OCI-LY1 (cell line): Measurements from ENCODE around the gene INS.

Experiments
- EZH2 ChIP-seq: fragments of 200-600 bp; sonication (generic), shearing (Covaris generic); IDR thresholded peaks from 2 replicates; pipeline ENCODE4 v1.8.0; 2017; ENCODE audit warnings: borderline replicate concordance, mixed run types, mild to moderate bottlenecking, antibody characterized with exemption, low read length, moderate library complexity, mixed read lengths
- TF ChIP-seq, protein P1 (sequence below): fragments of 200-600 bp; sonication (generic), shearing (Covaris generic); IDR thresholded peaks from 2 replicates; pipeline ENCODE4 v1.5.1; 2017; ENCODE audit warnings: mild to moderate bottlenecking, antibody characterized with exemption, low read length, moderate library complexity, mixed read lengths

DNA sequence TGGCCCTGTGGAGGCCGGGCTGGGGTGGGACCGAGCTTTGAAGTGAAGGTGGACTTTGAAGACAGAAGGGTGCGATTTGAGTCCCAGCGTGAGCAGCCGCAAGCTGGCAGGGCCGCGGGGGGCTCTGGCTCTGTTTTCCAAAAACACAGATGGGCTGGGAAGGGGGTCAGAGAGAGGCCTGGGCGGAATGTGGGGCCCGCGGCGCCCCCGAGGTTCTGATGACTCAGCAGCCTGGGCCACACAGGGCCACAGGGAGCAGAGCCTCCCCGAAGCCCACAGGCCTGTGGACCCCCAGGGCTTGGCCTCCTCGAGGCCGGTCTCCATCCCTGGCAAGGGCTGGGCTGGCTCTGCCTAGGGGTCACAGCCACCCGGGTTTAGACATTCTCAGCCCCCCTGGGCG is 6.1 kb downstream of the INS start:
- TF ChIP-seq, protein P1, sequence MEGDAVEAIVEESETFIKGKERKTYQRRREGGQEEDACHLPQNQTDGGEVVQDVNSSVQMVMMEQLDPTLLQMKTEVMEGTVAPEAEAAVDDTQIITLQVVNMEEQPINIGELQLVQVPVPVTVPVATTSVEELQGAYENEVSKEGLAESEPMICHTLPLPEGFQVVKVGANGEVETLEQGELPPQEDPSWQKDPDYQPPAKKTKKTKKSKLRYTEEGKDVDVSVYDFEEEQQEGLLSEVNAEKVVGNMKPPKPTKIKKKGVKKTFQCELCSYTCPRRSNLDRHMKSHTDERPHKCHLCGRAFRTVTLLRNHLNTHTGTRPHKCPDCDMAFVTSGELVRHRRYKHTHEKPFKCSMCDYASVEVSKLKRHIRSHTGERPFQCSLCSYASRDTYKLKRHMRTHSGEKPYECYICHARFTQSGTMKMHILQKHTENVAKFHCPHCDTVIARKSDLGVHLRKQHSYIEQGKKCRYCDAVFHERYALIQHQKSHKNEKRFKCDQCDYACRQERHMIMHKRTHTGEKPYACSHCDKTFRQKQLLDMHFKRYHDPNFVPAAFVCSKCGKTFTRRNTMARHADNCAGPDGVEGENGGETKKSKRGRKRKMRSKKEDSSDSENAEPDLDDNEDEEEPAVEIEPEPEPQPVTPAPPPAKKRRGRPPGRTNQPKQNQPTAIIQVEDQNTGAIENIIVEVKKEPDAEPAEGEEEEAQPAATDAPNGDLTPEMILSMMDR, result no peak
- no peak for TF ChIP-seq EZH2
